GM12878 (cell line): Measurements from ENCODE around the gene DNMT3B. TPM values are rescaled to one million over a fixed set of nuclear protein-coding genes. Genes with fewer than 3 reads are reported as not detected.

Experiments used
- ATAC-seq: fragments of 200-7000 bp; cut with Tn5 transposase; 3 replicates; pipeline ENCODE4 v1.9.1; 2020; ENCODE audit warnings: mild to moderate bottlenecking, moderate library complexity
- BruUV-seq: library from RNA; stranded (reverse); fragments of 400-500 nt; replicated peaks from 2 replicates; lab custom pipeline; 2021; lab: Mats Ljungman, UMichigan
- CTCF ChIA-PET: fragments of 300-600 bp; sonication (Branson Sonifier 250); formaldehyde crosslinking; extraction: SDS; loops from one replicate; lab custom pipeline; 2021; ENCODE audit warnings: inconsistent platforms; lab: Yijun Ruan, JAX
- POLR2A ChIA-PET: fragments of 350-600 bp; formaldehyde crosslinking; extraction: SDS; loops from one replicate; lab custom pipeline; 2021; ENCODE audit warnings: inconsistent platforms; lab: Charles Lee
- RAD21 ChIA-PET: fragments of 300-600 bp; sonication (Branson Sonifier 250); formaldehyde crosslinking; loops from one replicate; lab custom pipeline; 2023; ENCODE audit warnings: antibody characterized with exemption; ENCODE audit not compliant: unreplicated experiment; lab: Charles Lee
- SMC1A ChIA-PET: fragments of 300-600 bp; sonication (Branson Sonifier 250); formaldehyde crosslinking; loops from one replicate; lab custom pipeline; 2023; ENCODE audit not compliant: unreplicated experiment, uncharacterized antibody; lab: Charles Lee
- DNase-seq: peaks from one replicate; pipeline ENCODE4 v3.0.0-alpha.2; 2011; ENCODE audit warnings: low read depth, low spot score
- FAIRE-seq: peaks from 3 replicates; lab custom pipeline; 2011; peaks lifted over from hg19 to GRCh38; lab: Jason Lieb, UNC
- H2AFZ ChIP-seq: 2 replicates; pipeline ENCODE4 v1.6.0; 2011; ENCODE audit warnings: low read depth, low read length, control low read depth; ENCODE audit not compliant: control insufficient read depth
- H3K27ac ChIP-seq: 2 replicates; pipeline ENCODE4 v1.5.1; 2011; ENCODE audit warnings: control low read depth; ENCODE audit not compliant: control insufficient read depth, insufficient read depth
- H3K27me3 ChIP-seq, 2 experiments: replicated peaks in 1 of 2; 2 replicates each; pipeline versions ENCODE4 v1.6.0 to v1.6.1; 2011; ENCODE audit warnings: low read length in 1 of 2; ENCODE audit not compliant: control insufficient read depth in 2 of 2, insufficient read depth in 2 of 2
- H3K36me3 ChIP-seq, 2 experiments: 2 replicates each; pipeline ENCODE4 v1.5.1; 2011; ENCODE audit warnings: low read length in 1 of 2; ENCODE audit not compliant: control insufficient read depth in 2 of 2, insufficient read depth in 2 of 2
- H3K4me1 ChIP-seq: 2 replicates; pipeline ENCODE4 v1.6.1; 2011; ENCODE audit warnings: mild to moderate bottlenecking, low read length, moderate library complexity, mixed read lengths; ENCODE audit not compliant: control insufficient read depth, insufficient read depth
- H3K4me2 ChIP-seq: 2 replicates; pipeline ENCODE4 v1.6.0; 2011; ENCODE audit warnings: control low read depth; ENCODE audit not compliant: control insufficient read depth, insufficient read depth
- H3K4me3 ChIP-seq: fragments of 200-600 bp; sonication (generic); 2 replicates; pipeline ENCODE4 v1.5.1; 2016
- H3K79me2 ChIP-seq: 2 replicates; pipeline ENCODE4 v1.6.0; 2011; ENCODE audit warnings: low read length; ENCODE audit not compliant: control insufficient read depth, insufficient read depth
- H3K9ac ChIP-seq: 2 replicates; pipeline ENCODE4 v1.8.0; 2011; ENCODE audit warnings: low read length, control low read depth, mixed read lengths; ENCODE audit not compliant: control insufficient read depth, insufficient read depth
- H3K9me3 ChIP-seq: replicated peaks from 3 replicates; pipeline ENCODE4 v1.5.1; 2011; ENCODE audit warnings: mild to moderate bottlenecking, low read length; ENCODE audit not compliant: control insufficient read depth, insufficient read depth
- H4K20me1 ChIP-seq: 2 replicates; pipeline ENCODE4 v1.6.0; 2011; ENCODE audit not compliant: control insufficient read depth, insufficient read depth
- ATF2 ChIP-seq: IDR thresholded peaks from 2 replicates; pipeline ENCODE4 v1.6.1; 2012; ENCODE audit warnings: low read length, inconsistent platforms
- CREB1 ChIP-seq: IDR thresholded peaks from 2 replicates; pipeline ENCODE4 v1.6.1; 2012; ENCODE audit warnings: low read depth, mild to moderate bottlenecking, inconsistent platforms
- CTCF ChIP-seq, 3 experiments: IDR thresholded peaks in 2 of 3; conservative IDR thresholded peaks in 1 of 3; 2 replicates each; pipeline ENCODE4 v1.5.1; 2011; ENCODE audit warnings: low read depth in 3 of 3, low read length in 3 of 3, mild to moderate bottlenecking in 3 of 3, control low read depth in 2 of 3, moderate library complexity in 2 of 3, inconsistent platforms in 1 of 3, mixed read lengths in 1 of 3; ENCODE audit not compliant: control insufficient read depth in 2 of 3, insufficient read depth in 1 of 3; ENCODE audit errors: extremely low read depth in 1 of 3
- ELK1 ChIP-seq: IDR thresholded peaks from 2 replicates; pipeline ENCODE4 v1.6.1; 2012; ENCODE audit warnings: low read depth, low read length, improper control_type of control experiment
- FOXK2 ChIP-seq: fragments of 450-650 bp; IDR thresholded peaks from 2 replicates; pipeline ENCODE4 v1.6.1; 2017; ENCODE audit warnings: mild to moderate bottlenecking, moderate library complexity
- GABPA ChIP-seq: IDR thresholded peaks from 2 replicates; pipeline ENCODE4 v1.6.1; 2014; ENCODE audit warnings: antibody characterized with exemption, low read depth, mild to moderate bottlenecking, inconsistent platforms
- IRF4 ChIP-seq: IDR thresholded peaks from 2 replicates; pipeline ENCODE4 v1.6.1; 2011; ENCODE audit warnings: low read depth, low read length
- JUNB ChIP-seq: IDR thresholded peaks from 2 replicates; pipeline ENCODE4 v1.6.1; 2016; ENCODE audit warnings: antibody characterized with exemption, mild to moderate bottlenecking
- MEF2A ChIP-seq: IDR thresholded peaks from 2 replicates; pipeline ENCODE4 v1.6.1; 2011; ENCODE audit warnings: low read depth, mild to moderate bottlenecking, low read length, moderate library complexity; ENCODE audit not compliant: insufficient read depth
- MXI1 ChIP-seq: fragments of 150-350 bp; IDR thresholded peaks from 2 replicates; pipeline ENCODE4 v1.6.1; 2011; ENCODE audit warnings: low read depth, mild to moderate bottlenecking, inconsistent platforms, low read length, improper control_type of control experiment
- NBN ChIP-seq: fragments of 450-650 bp; IDR thresholded peaks from 2 replicates; pipeline ENCODE4 v1.6.1; 2016
- NR2C2 ChIP-seq: IDR thresholded peaks from 2 replicates; pipeline ENCODE4 v1.6.1; 2011; ENCODE audit warnings: borderline replicate concordance, low read depth; ENCODE audit not compliant: control insufficient read depth, insufficient read length
- PML ChIP-seq: IDR thresholded peaks from 2 replicates; pipeline ENCODE4 v1.6.1; 2012; ENCODE audit warnings: low read length, inconsistent platforms
- PRDM15 ChIP-seq: fragments of 450-650 bp; formaldehyde crosslinking; IDR thresholded peaks from 2 replicates; pipeline ENCODE4 v1.4.0; 2020; ENCODE audit warnings: mild to moderate bottlenecking, moderate library complexity
- SIN3A ChIP-seq: IDR thresholded peaks from 2 replicates; pipeline ENCODE4 v1.6.1; 2012; ENCODE audit warnings: low read depth, low read length, improper control_type of control experiment
- SMARCA5 ChIP-seq: fragments of 450-650 bp; IDR thresholded peaks from 2 replicates; pipeline ENCODE4 v1.6.1; 2017; ENCODE audit warnings: mild to moderate bottlenecking
- SMC3 ChIP-seq: IDR thresholded peaks from 2 replicates; pipeline ENCODE4 v1.6.1; 2011; ENCODE audit warnings: low read length, improper control_type of control experiment, borderline replicate concordance
- STAT3 ChIP-seq: IDR thresholded peaks from 2 replicates; pipeline ENCODE4 v1.6.1; 2011; ENCODE audit warnings: low read depth, low read length, improper control_type of control experiment
- WGBS: methylation state at CpG from one replicate; pipeline ENCODE4 v1.1.6; 2016; ENCODE audit warnings: low lambda C conversion rate; ENCODE audit not compliant: insufficient replicate concordance, insufficient coverage; ENCODE audit errors: missing lambda C conversion rate; 5-methylcytosine and 5-hydroxymethylcytosine counted together
- in situ Hi-C: fragments of 300-500 bp; cut with MboI; formaldehyde crosslinking; loops from 9 replicates; pipeline ENCODE4 v1.14.3; 2018; ENCODE audit warnings: mixed read lengths
- intact Hi-C: fragments of 100-400 bp; cut with micrococcal nuclease; formaldehyde crosslinking; loops from one replicate; pipeline ENCODE4 v1.14.2; 2022; ENCODE audit not compliant: unreplicated experiment
- polyA plus RNA-seq, 11 experiments: library from polyadenylated mRNA; depleted of rRNA in 4 of 11; unstranded in 6 of 11; stranded (reverse) in 5 of 11; fragments of >200 nt; fragmentation: Nextera tagmentation in 4 of 11; fragmentation: Illumina TruSeq in 1 of 11; extraction: Ambion mirVana in 4 of 11; extraction: Trizol in 1 of 11; gene quantifications; 1 replicate in 1 of 11; 2 replicates in 10 of 11; pipeline versions ENCODE4 v1.2.1 to v1.2.3, GENCODE V29; 2011 to 2016; ENCODE audit warnings: inconsistent platforms in 2 of 11, missing spikeins in 2 of 11, low read depth in 1 of 11
- total RNA-seq, 4 experiments: library from RNA; depleted of rRNA in 3 of 4; stranded (reverse); fragments of >200 nt in 3 of 4; fragmentation: Illumina TruSeq in 1 of 4; extraction: Trizol in 1 of 4; gene quantifications; 2 replicates each; pipeline versions ENCODE4 v1.2.1 to v1.2.3, GENCODE V29; 2013 to 2021

DNMT3B gene
- total and polyA plus RNA-seq, 10 of the 15 experiments (the other 5 are each of a cell fraction or from before 2014, with no cell fraction given), result 0.23 to 1.9 (median 1.1) TPM

GRCh38 chr20:32786059-32786760 is 24.0 kb downstream of the DNMT3B start:
- no peak for DNase-seq
- no peak overlapping the region for H3K27ac ChIP-seq
- H3K9me3 ChIP-seq, result no peaks in the 10 kb centered on the region
- no peaks in the 10 kb centered on the region for H3K79me2 ChIP-seq
- H4K20me1 ChIP-seq, result no peaks in the 10 kb centered on the region
- no peak overlapping the region for H3K9ac ChIP-seq
- BruUV-seq, result no TSS peak
- intact Hi-C loops (no loop called here), in situ Hi-C loops (no loop called here)
- H2AFZ ChIP-seq, result no peak overlapping the region
- CTCF ChIA-PET, result interaction anchor here (1.2 kb wide), 1 partner anchor 135 kb away, joined by 3 read pairs; no protein-coding TSS in a partner anchor
- RAD21 ChIA-PET, result no interaction called here
- no peaks in the 10 kb centered on the region for H3K36me3 ChIP-seq
- no peak for ATAC-seq
- no peak for FAIRE-seq
- no peak overlapping the region for H3K4me3 ChIP-seq
- POLR2A ChIA-PET, result no interaction called here
- 68% methylated on average over 16 of the region's 16 CpGs for WGBS
- no peaks in the 10 kb centered on the region for H3K27me3 ChIP-seq
- peaks cover 7% of the 10 kb centered on the region for H3K4me1 ChIP-seq
- SMC1A ChIA-PET, result no interaction called here
- H3K4me2 ChIP-seq, result no peak overlapping the region
- no peak for TF ChIP-seq CREB1
- TF ChIP-seq PML, result no peak
- TF ChIP-seq ATF2, result no peak
- TF ChIP-seq NBN, result no peak
- TF ChIP-seq STAT3, result no peak
- no peak for TF ChIP-seq SMARCA5
- no peak for TF ChIP-seq FOXK2
- no peak for TF ChIP-seq ELK1
- TF ChIP-seq NR2C2, result no peak
- no peak for TF ChIP-seq SIN3A
- TF ChIP-seq PRDM15 (CRISPR knock-in tag), result no peak
- no peak for TF ChIP-seq MXI1
- TF ChIP-seq CTCF (IDR thresholded peaks at IDR 0.05 in 2 of 3, conservative IDR thresholded peaks at IDR 0.05 in 1 of 3; ENCODE audit: control insufficient read depth in 2 of 3, extremely low read depth in 1 of 3, insufficient read depth in 1 of 3, low read depth in 3 of 3, low read length in 3 of 3), result no peak
- no peak for TF ChIP-seq SMC3
- no peak for TF ChIP-seq MEF2A
- TF ChIP-seq IRF4, result no peak
- TF ChIP-seq GABPA, result no peak
- TF ChIP-seq JUNB, result no peak
